OCI-LY7 (cell line): ENCODE measurements around the gene FAHD2B. TPM values are rescaled to one million over a fixed set of nuclear protein-coding genes. Genes with fewer than 3 reads are reported as not detected.
A peak's percentile ranks its signal among the peaks of the same experiment; 100 is the strongest.
"Not testable (repeated sequence)": the region's sequence is repeated elsewhere in the genome, so short reads cannot be mapped to it uniquely, and the experiment has no call there.

ENCODE experiments used
- BruUV-seq: library from RNA; stranded (reverse); fragments of 400-500 nt; replicated peaks from 2 replicates; lab custom pipeline; 2021; lab: Mats Ljungman, UMichigan
- CTCF ChIA-PET: fragments of 300-600 bp; sonication (Branson Sonifier 250); formaldehyde crosslinking; loops from one replicate; lab custom pipeline; 2022; ENCODE audit warnings: antibody characterized with exemption; ENCODE audit not compliant: unreplicated experiment; lab: Charles Lee
- POLR2A ChIA-PET: fragments of 300-600 bp; sonication (Branson Sonifier 250); formaldehyde crosslinking; loops from one replicate; lab custom pipeline; 2022; ENCODE audit warnings: antibody characterized with exemption; lab: Charles Lee
- DNase-seq: peaks from one replicate; pipeline ENCODE4 v3.0.0-alpha.2; 2015; ENCODE audit warnings: low spot score
- H2AFZ ChIP-seq: fragments of 200-600 bp; sonication (generic), shearing (Covaris generic); 2 replicates; pipeline ENCODE4 v1.6.1; 2014; ENCODE audit warnings: mild to moderate bottlenecking, antibody characterized with exemption, low read length, moderate library complexity
- H3K27ac ChIP-seq: fragments of 200-600 bp; sonication (generic); 2 replicates; pipeline ENCODE4 v1.5.1; 2014; ENCODE audit warnings: mixed run types, low read depth, mild to moderate bottlenecking, moderate library complexity, low read length, inconsistent platforms; ENCODE audit not compliant: poor library complexity, severe bottlenecking
- H3K36me3 ChIP-seq: fragments of 200-600 bp; sonication (generic); 2 replicates; pipeline ENCODE4 v1.6.1; 2014; ENCODE audit warnings: mild to moderate bottlenecking, antibody characterized with exemption, low read length, moderate library complexity, mixed read lengths; ENCODE audit not compliant: insufficient read depth
- H3K4me1 ChIP-seq: fragments of 200-600 bp; sonication (generic); 2 replicates; pipeline ENCODE4 v1.5.1; 2014; ENCODE audit warnings: mild to moderate bottlenecking, low read length; ENCODE audit not compliant: insufficient read depth, poor library complexity, severe bottlenecking
- H3K4me2 ChIP-seq: fragments of 200-600 bp; sonication (generic); 2 replicates; pipeline ENCODE4 v1.6.1; 2014; ENCODE audit warnings: mild to moderate bottlenecking, low read length
- H3K4me3 ChIP-seq: fragments of 200-600 bp; sonication (generic); 2 replicates; pipeline ENCODE4 v1.5.1; 2014; ENCODE audit warnings: mild to moderate bottlenecking, low read depth, low read length; ENCODE audit not compliant: poor library complexity, severe bottlenecking
- H3K79me2 ChIP-seq: fragments of 200-600 bp; sonication (generic); 2 replicates; pipeline ENCODE4 v1.6.1; 2016; ENCODE audit warnings: low read depth, mild to moderate bottlenecking, low read length, moderate library complexity, mixed read lengths; ENCODE audit not compliant: insufficient read depth
- H3K9me2 ChIP-seq: fragments of 200-600 bp; sonication (generic); 2 replicates; pipeline ENCODE4 v1.6.1; 2016; ENCODE audit warnings: mild to moderate bottlenecking, low read length, mixed read lengths; ENCODE audit not compliant: insufficient read depth
- H3K9me3 ChIP-seq: fragments of 200-600 bp; sonication (generic); 2 replicates; pipeline ENCODE4 v1.6.1; 2014; ENCODE audit warnings: mild to moderate bottlenecking, mixed run types, low read length, mixed read lengths
- H4K20me1 ChIP-seq: fragments of 200-600 bp; sonication (generic); 2 replicates; pipeline ENCODE4 v1.6.1; 2014; ENCODE audit warnings: mild to moderate bottlenecking, antibody characterized with exemption, low read length, moderate library complexity, mixed read lengths; ENCODE audit not compliant: insufficient read depth
- CTCF ChIP-seq: fragments of 200-600 bp; sonication (generic); conservative IDR thresholded peaks from 2 replicates; pipeline ENCODE4 v1.5.1; 2014; ENCODE audit warnings: mild to moderate bottlenecking, antibody characterized with exemption, low read length, moderate library complexity, mixed read lengths
- intact Hi-C: fragments of 100-400 bp; cut with micrococcal nuclease; formaldehyde crosslinking; loops from one replicate; pipeline ENCODE4 v1.10.0; 2022; ENCODE audit not compliant: unreplicated experiment
- total RNA-seq, 2 experiments: library from RNA; depleted of rRNA in 1 of 2; stranded (reverse); fragments of >200 nt in 1 of 2; shearing (Covaris generic) in 1 of 2; gene quantifications; 2 replicates each; pipeline ENCODE4 v1.2.3, GENCODE V29; 2014 to 2022

FAHD2B gene
- total RNA-seq, 2 experiments from 2014 or later, result 23.4 to 39.1 TPM

- intact Hi-C loops, result loop anchor here (1.0 to 5.0 kb wide), 4 partner anchors 100 to 295 kb away; partner anchors contain the start of genes ANKRD39 and CNNM3
Measured at GRCh38 chr2:97112320-97113049, 17.8 kb upstream of the FAHD2B start.

DNA sequence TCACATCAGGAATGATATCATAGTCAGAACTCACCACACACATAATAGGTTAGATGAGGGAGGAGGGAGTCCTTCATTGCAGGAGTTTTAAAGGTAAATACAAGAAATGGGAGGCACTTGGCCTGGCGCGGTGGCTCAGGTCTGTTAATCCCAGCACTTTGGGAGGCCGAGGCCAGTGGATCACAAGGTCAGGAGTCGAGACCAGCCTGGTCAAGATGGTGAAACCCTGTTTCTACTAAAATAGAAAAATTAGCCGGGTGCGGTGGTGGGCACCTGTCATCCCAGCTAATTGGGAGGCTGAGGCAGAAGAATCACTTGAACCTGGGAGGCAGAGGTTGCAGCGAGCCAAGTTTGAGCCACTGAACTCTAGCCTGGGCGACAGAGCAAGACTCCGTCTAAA lies 16.6 kb upstream of the FAHD2B start:
- H2AFZ ChIP-seq, H3K4me1 ChIP-seq, H3K4me2 ChIP-seq, POLR2A ChIA-PET, DNase-seq, H3K9me2 ChIP-seq, H3K4me3 ChIP-seq, H3K79me2 ChIP-seq, H3K27ac ChIP-seq, H4K20me1 ChIP-seq, CTCF ChIA-PET, H3K9me3 ChIP-seq, H3K36me3 ChIP-seq, BruUV-seq: not testable (repeated sequence)
- intact Hi-C loops, result loop anchor here (5.0 kb wide), 2 partner anchors 149 to 294 kb away; partner anchors contain the start of gene CNNM3

More at GRCh38 chr2:97112320-97113049, 17.8 kb upstream of the FAHD2B start:
- H3K27ac ChIP-seq, result peak overlapping the region; percentile 84
- H2AFZ ChIP-seq, result peak overlapping the region; percentile 95
- H3K9me2 ChIP-seq, H3K9me3 ChIP-seq, H3K79me2 ChIP-seq, H3K4me1 ChIP-seq, POLR2A ChIA-PET, BruUV-seq, CTCF ChIA-PET, H3K36me3 ChIP-seq, H4K20me1 ChIP-seq: not testable (repeated sequence)
- DNase-seq, result peak; percentile 66
- H3K4me3 ChIP-seq, result peak overlapping the region; percentile 75
- TF ChIP-seq CTCF, result peak; percentile 85
- H3K4me2 ChIP-seq, result peak overlapping the region; percentile 90

DNA sequence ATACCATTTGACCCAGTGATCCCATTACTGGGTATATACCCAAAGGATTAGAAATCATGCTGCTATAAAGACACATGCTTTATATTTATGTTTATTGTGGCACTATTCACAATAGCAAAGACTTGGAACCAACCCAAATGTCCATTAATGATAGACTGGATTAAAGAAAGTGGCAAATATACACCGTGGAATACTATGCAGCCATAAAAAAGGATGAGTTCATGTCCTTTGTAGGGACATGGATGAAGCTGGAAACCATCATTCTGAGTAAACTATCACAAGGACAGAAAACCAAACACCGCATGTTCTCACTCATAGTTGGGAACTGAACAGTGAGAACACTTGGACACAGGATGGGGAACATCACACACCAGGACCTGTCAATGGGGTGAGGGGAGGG lies 12.2 kb upstream of the FAHD2B start:
- H3K4me1 ChIP-seq, DNase-seq, H2AFZ ChIP-seq, H3K4me3 ChIP-seq, H3K4me2 ChIP-seq, POLR2A ChIA-PET, CTCF ChIA-PET, H3K27ac ChIP-seq, H3K9me3 ChIP-seq, H3K79me2 ChIP-seq, BruUV-seq, H3K36me3 ChIP-seq, H4K20me1 ChIP-seq, intact Hi-C loops, H3K9me2 ChIP-seq: not testable (repeated sequence)

DNA sequence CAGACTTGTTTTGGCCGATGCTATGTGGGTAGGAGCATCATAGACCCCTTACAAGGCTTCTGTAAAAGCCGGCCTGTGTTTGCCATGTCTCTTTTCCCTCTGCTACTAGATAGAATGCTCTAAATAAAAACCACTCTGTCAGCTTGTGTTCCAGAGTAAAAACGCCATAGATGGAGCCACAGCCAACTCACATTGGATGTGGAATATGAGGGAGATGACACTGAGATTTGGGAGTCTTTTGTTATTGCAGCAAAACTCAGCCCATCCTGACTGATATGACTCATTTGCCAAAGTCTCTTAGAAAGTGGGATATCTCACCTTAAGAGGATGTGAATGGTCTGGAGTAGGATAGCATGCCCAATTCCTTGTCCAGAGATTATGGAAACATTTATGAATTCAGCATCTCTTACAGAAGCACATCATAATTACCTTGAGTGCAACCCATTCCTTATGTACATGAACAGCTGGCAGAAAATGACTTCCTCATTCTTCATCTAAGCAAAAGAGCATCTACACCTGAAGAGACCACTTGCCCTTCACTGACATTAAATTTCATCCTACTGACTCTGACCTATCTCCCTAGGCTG lies 4.2 kb upstream of the FAHD2B start:
- H3K36me3 ChIP-seq, H3K4me3 ChIP-seq, H3K4me2 ChIP-seq, DNase-seq, BruUV-seq, POLR2A ChIA-PET, H4K20me1 ChIP-seq, H3K27ac ChIP-seq, H3K9me2 ChIP-seq, H3K9me3 ChIP-seq, intact Hi-C loops, H3K4me1 ChIP-seq, H2AFZ ChIP-seq, CTCF ChIA-PET, H3K79me2 ChIP-seq: not testable (repeated sequence)
